A673 (cell line): ENCODE measurements around the gene AKR7A2.

ENCODE experiments used
- CTCF ChIP-seq: fragments of 300-800, 200-600 bp; sonication (generic); conservative IDR thresholded peaks from 2 replicates; pipeline ENCODE4 v1.5.1; 2017; ENCODE audit warnings: low read depth, mild to moderate bottlenecking, antibody characterized with exemption, low read length, moderate library complexity, mixed read lengths
- EZH2 ChIP-seq: fragments of 200-600 bp; sonication (generic); IDR thresholded peaks from 2 replicates; pipeline ENCODE4 v1.6.1; 2017; ENCODE audit warnings: borderline replicate concordance, low read depth, mild to moderate bottlenecking, mixed read lengths, antibody characterized with exemption, low read length; ENCODE audit not compliant: poor library complexity, severe bottlenecking

- no peak for TF ChIP-seq CTCF
- TF ChIP-seq EZH2: no peak
Measured at GRCh38 chr1:19272064-19272463, 39.9 kb downstream of the AKR7A2 start.
